C4-2B (cell line): ENCODE data around the gene PHLPP2.

ENCODE experiments used
- H3K27ac ChIP-seq: fragments of 450-650 bp; 2 replicates; pipeline ENCODE4 v1.5.1; 2017
- CTCF ChIP-seq: fragments of 450-650 bp; conservative IDR thresholded peaks from 2 replicates; pipeline ENCODE4 v1.5.1; 2017; ENCODE audit warnings: mild to moderate bottlenecking
- ZFX ChIP-seq: fragments of 450-650 bp; IDR thresholded peaks from 2 replicates; pipeline ENCODE4 v1.6.1; 2017

PHLPP2 gene

GRCh38 chr16:71711789-71712188 is 12.7 kb downstream of the PHLPP2 start:
- TF ChIP-seq ZFX (no peak), CTCF (no peak)
- no peak overlapping the region for H3K27ac ChIP-seq

- no peak for TF ChIP-seq CTCF
- no peak for TF ChIP-seq ZFX
- no peak overlapping the region for H3K27ac ChIP-seq
Observed at GRCh38 chr16:71709229-71709781, 15.2 kb downstream of the PHLPP2 start.

GRCh38 chr16:71708696-71709095 is 15.8 kb downstream of the PHLPP2 start:
- no peak overlapping the region for H3K27ac ChIP-seq
- TF ChIP-seq ZFX: no peak
- TF ChIP-seq CTCF: no peak

GRCh38 chr16:71707199-71707598 is 17.3 kb downstream of the PHLPP2 start:
- TF ChIP-seq ZFX (no peak), CTCF (no peak)
- no peak overlapping the region for H3K27ac ChIP-seq

- H3K27ac ChIP-seq: no peak overlapping the region
- no peak for TF ChIP-seq ZFX
- no peak for TF ChIP-seq CTCF
Observed at GRCh38 chr16:71706046-71706445, 18.5 kb downstream of the PHLPP2 start.

- no peak for TF ChIP-seq ZFX
- no peak for TF ChIP-seq CTCF
- H3K27ac ChIP-seq: no peak overlapping the region
Observed at GRCh38 chr16:71703333-71703732, 21.2 kb downstream of the PHLPP2 start.

GRCh38 chr16:71700831-71701230 is 23.7 kb downstream of the PHLPP2 start:
- no peak overlapping the region for H3K27ac ChIP-seq
- TF ChIP-seq CTCF: no peak
- TF ChIP-seq ZFX: no peak
